GM12878 (cell line): ENCODE data around the gene DCAF11. TPM values are rescaled to one million over a fixed set of nuclear protein-coding genes. Genes with fewer than 3 reads are reported as not detected.

Experiments used
- ATF7 ChIP-seq: fragments of 450-650 bp; IDR thresholded peaks from 2 replicates; pipeline ENCODE4 v1.6.1; 2016; ENCODE audit warnings: low read depth, mild to moderate bottlenecking
- CHD1 ChIP-seq: IDR thresholded peaks from 2 replicates; pipeline ENCODE4 v1.6.1; 2012; ENCODE audit warnings: low read depth, low read length, improper control_type of control experiment
- FOXM1 ChIP-seq: IDR thresholded peaks from 2 replicates; pipeline ENCODE4 v1.6.1; 2012; ENCODE audit warnings: low read depth, mild to moderate bottlenecking, inconsistent platforms, low read length, moderate library complexity
- GABPA ChIP-seq: IDR thresholded peaks from 2 replicates; pipeline ENCODE4 v1.6.1; 2014; ENCODE audit warnings: antibody characterized with exemption, low read depth, mild to moderate bottlenecking, inconsistent platforms
- HDAC2 ChIP-seq: fragments of 200-600 bp; sonication (generic); IDR thresholded peaks from 2 replicates; pipeline ENCODE4 v1.6.1; 2017
- IRF4 ChIP-seq: IDR thresholded peaks from 2 replicates; pipeline ENCODE4 v1.6.1; 2011; ENCODE audit warnings: low read depth, low read length
- KAT2A ChIP-seq: conservative IDR thresholded peaks from 2 replicates; pipeline ENCODE4 v1.6.1; 2011; ENCODE audit warnings: low read depth, low read length; ENCODE audit not compliant: control insufficient read depth
- KDM1A ChIP-seq: fragments of 200-600 bp; sonication (generic); IDR thresholded peaks from 2 replicates; pipeline ENCODE4 v1.6.1; 2016; ENCODE audit warnings: borderline replicate concordance
- KLF5 ChIP-seq: fragments of 450-650 bp; IDR thresholded peaks from 2 replicates; pipeline ENCODE4 v1.6.1; 2014; ENCODE audit warnings: mild to moderate bottlenecking; ENCODE audit not compliant: partially characterized antibody
- MEF2B ChIP-seq: fragments of 450-650 bp; IDR thresholded peaks from 2 replicates; pipeline ENCODE4 v1.6.1; 2018; ENCODE audit warnings: mild to moderate bottlenecking, moderate library complexity; ENCODE audit not compliant: partially characterized antibody, poor library complexity, severe bottlenecking
- MTA3 ChIP-seq: IDR thresholded peaks from 2 replicates; pipeline ENCODE4 v1.6.1; 2012; ENCODE audit warnings: low read length, inconsistent platforms, borderline replicate concordance
- MXI1 ChIP-seq: fragments of 150-350 bp; IDR thresholded peaks from 2 replicates; pipeline ENCODE4 v1.6.1; 2011; ENCODE audit warnings: low read depth, mild to moderate bottlenecking, inconsistent platforms, low read length, improper control_type of control experiment
- NR2C1 ChIP-seq: fragments of 450-650 bp; IDR thresholded peaks from 2 replicates; pipeline ENCODE4 v1.6.1; 2017; ENCODE audit warnings: antibody characterized with exemption, mild to moderate bottlenecking, moderate library complexity
- NR2C2 ChIP-seq: IDR thresholded peaks from 2 replicates; pipeline ENCODE4 v1.6.1; 2011; ENCODE audit warnings: borderline replicate concordance, low read depth; ENCODE audit not compliant: control insufficient read depth, insufficient read length
- NRF1 ChIP-seq: conservative IDR thresholded peaks from 2 replicates; pipeline ENCODE4 v1.6.1; 2011; ENCODE audit warnings: mild to moderate bottlenecking, low read depth, low read length, improper control_type of control experiment
- SMAD5 ChIP-seq: IDR thresholded peaks from 2 replicates; pipeline ENCODE4 v1.6.1; 2016; ENCODE audit warnings: antibody characterized with exemption, low read depth
- SRF ChIP-seq, 2 experiments: IDR thresholded peaks; 2 replicates each; pipeline ENCODE4 v1.6.1; 2011; ENCODE audit warnings: low read depth in 2 of 2, low read length in 2 of 2, mild to moderate bottlenecking in 1 of 2, moderate library complexity in 1 of 2
- ZNF207 ChIP-seq: fragments of 450-650 bp; IDR thresholded peaks from 2 replicates; pipeline ENCODE4 v1.6.1; 2014; ENCODE audit warnings: antibody characterized with exemption, mild to moderate bottlenecking, borderline replicate concordance
- polyA plus RNA-seq, 11 experiments: library from polyadenylated mRNA; depleted of rRNA in 4 of 11; unstranded in 6 of 11; stranded (reverse) in 5 of 11; fragments of >200 nt; fragmentation: Nextera tagmentation in 4 of 11; fragmentation: Illumina TruSeq in 1 of 11; extraction: Ambion mirVana in 4 of 11; extraction: Trizol in 1 of 11; gene quantifications; 1 replicate in 1 of 11; 2 replicates in 10 of 11; pipeline versions ENCODE4 v1.2.1 to v1.2.3, GENCODE V29; 2011 to 2016; ENCODE audit warnings: inconsistent platforms in 2 of 11, missing spikeins in 2 of 11, low read depth in 1 of 11
- total RNA-seq, 4 experiments: library from RNA; depleted of rRNA in 3 of 4; stranded (reverse); fragments of >200 nt in 3 of 4; fragmentation: Illumina TruSeq in 1 of 4; extraction: Trizol in 1 of 4; gene quantifications; 2 replicates each; pipeline versions ENCODE4 v1.2.1 to v1.2.3, GENCODE V29; 2013 to 2021
- TF ChIP-seq, protein P1 (sequence below): fragments of 450-650 bp; formaldehyde crosslinking; IDR thresholded peaks from 2 replicates; pipeline ENCODE4 v1.4.0; 2022; ENCODE audit warnings: mild to moderate bottlenecking, moderate library complexity
- TF ChIP-seq, protein P2 (sequence below): fragments of 450-650 bp; IDR thresholded peaks from 2 replicates; pipeline ENCODE4 v1.6.1; 2017; ENCODE audit warnings: mild to moderate bottlenecking
- TF ChIP-seq, protein P3 (sequence below): fragments of 450-650 bp; IDR thresholded peaks from 2 replicates; pipeline ENCODE4 v1.6.1; 2017; ENCODE audit warnings: mild to moderate bottlenecking, low read depth, inconsistent platforms; ENCODE audit not compliant: poor library complexity, severe bottlenecking

The DCAF11 gene
- total and polyA plus RNA-seq, 10 of the 15 experiments (the other 5 are each of a cell fraction or from before 2014, with no cell fraction given): 13.4 to 91.2 (median 68.7) TPM

DNA sequence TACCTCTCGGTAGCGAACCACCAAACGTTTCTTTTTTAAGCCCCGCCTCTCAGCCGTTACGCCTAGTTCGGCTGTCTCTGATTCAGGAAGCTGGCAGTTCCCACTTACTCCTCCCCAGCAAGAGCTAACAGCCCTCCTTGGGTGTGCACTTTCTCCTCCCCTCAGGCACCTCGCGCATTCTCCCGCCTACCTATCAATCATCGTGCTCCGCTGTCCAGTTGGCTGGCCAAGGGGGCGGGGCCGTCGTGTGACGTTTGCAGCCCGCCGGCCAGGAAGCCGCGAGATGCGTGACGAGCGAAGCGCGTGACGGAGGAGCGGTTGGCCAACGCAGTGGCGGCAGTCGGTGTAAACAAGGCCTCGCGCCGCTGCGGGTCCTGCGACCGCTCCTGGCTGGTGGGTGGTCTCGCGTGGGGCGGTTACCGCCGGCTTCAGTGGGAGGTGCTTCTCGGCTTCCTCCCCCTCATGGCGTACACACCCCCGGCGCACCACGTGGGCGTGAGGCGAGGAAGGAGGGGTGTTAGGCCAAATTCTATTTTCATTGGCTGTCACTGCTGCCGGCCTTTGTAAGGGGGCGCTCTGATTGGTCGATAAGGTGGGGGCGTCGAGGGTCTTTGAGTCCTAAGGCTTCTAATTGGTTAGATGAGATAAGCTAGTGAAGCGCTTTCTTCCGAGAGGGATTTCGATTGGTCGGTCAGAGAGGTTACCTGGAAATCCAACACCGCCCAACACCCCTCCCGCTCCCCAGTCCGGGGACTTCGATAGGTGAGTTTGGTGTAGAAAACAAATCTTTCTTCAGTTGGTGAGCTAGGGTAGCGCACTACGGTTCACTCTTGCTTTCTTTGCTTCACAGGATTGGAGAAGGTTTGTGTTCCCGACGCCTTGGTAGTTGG is at the start of gene DCAF11, which contains the start of gene NRL (continued):
- no peak for TF ChIP-seq FOXM1
- no peak; the same call in none of the 2 replicates for TF ChIP-seq MXI1
- no peak for TF ChIP-seq NR2C2
- TF ChIP-seq, protein P1, sequence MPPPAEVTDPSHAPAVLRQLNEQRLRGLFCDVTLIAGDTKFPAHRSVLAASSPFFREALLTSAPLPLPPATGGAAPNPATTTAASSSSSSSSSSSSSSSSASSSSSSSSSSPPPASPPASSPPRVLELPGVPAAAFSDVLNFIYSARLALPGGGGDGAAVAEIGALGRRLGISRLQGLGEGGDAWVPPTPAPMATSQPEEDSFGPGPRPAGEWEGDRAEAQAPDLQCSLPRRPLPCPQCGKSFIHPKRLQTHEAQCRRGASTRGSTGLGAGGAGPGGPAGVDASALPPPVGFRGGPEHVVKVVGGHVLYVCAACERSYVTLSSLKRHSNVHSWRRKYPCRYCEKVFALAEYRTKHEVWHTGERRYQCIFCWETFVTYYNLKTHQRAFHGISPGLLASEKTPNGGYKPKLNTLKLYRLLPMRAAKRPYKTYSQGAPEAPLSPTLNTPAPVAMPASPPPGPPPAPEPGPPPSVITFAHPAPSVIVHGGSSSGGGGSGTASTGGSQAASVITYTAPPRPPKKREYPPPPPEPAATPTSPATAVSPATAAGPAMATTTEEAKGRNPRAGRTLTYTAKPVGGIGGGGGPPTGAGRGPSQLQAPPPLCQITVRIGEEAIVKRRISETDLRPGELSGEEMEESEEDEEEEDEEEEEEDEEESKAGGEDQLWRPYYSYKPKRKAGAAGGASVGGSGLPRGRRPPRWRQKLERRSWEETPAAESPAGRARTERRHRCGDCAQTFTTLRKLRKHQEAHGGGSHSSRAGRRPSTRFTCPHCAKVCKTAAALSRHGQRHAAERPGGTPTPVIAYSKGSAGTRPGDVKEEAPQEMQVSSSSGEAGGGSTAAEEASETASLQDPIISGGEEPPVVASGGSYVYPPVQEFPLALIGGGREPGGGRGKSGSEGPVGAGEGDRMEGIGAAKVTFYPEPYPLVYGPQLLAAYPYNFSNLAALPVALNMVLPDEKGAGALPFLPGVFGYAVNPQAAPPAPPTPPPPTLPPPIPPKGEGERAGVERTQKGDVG (CRISPR knock-in tag): no peak
- peak; percentile 68 for TF ChIP-seq NRF1
- TF ChIP-seq, protein P2, sequence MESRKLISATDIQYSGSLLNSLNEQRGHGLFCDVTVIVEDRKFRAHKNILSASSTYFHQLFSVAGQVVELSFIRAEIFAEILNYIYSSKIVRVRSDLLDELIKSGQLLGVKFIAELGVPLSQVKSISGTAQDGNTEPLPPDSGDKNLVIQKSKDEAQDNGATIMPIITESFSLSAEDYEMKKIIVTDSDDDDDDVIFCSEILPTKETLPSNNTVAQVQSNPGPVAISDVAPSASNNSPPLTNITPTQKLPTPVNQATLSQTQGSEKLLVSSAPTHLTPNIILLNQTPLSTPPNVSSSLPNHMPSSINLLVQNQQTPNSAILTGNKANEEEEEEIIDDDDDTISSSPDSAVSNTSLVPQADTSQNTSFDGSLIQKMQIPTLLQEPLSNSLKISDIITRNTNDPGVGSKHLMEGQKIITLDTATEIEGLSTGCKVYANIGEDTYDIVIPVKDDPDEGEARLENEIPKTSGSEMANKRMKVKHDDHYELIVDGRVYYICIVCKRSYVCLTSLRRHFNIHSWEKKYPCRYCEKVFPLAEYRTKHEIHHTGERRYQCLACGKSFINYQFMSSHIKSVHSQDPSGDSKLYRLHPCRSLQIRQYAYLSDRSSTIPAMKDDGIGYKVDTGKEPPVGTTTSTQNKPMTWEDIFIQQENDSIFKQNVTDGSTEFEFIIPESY: peak; percentile 15; the same call in 1 of the 2 replicates
- no peak for TF ChIP-seq MEF2B
- no peak for TF ChIP-seq KAT2A
- TF ChIP-seq ATF7: no peak; the same call in 1 of the 2 replicates
- TF ChIP-seq, protein P3, sequence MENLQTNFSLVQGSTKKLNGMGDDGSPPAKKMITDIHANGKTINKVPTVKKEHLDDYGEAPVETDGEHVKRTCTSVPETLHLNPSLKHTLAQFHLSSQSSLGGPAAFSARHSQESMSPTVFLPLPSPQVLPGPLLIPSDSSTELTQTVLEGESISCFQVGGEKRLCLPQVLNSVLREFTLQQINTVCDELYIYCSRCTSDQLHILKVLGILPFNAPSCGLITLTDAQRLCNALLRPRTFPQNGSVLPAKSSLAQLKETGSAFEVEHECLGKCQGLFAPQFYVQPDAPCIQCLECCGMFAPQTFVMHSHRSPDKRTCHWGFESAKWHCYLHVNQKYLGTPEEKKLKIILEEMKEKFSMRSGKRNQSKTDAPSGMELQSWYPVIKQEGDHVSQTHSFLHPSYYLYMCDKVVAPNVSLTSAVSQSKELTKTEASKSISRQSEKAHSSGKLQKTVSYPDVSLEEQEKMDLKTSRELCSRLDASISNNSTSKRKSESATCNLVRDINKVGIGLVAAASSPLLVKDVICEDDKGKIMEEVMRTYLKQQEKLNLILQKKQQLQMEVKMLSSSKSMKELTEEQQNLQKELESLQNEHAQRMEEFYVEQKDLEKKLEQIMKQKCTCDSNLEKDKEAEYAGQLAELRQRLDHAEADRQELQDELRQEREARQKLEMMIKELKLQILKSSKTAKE: peak; percentile 61
- TF ChIP-seq KDM1A: no peak
- TF ChIP-seq NR2C1: peak; percentile 65
- TF ChIP-seq SRF (IDR thresholded peaks at IDR 0.05; ENCODE audit: low read depth in 2 of 2, low read length in 2 of 2): peak in 1 of 2 experiments; percentile 33; a peak in 1 of 4 replicates
- peak; percentile 8; the same call in 1 of the 2 replicates for TF ChIP-seq ZNF207
- TF ChIP-seq HDAC2: no peak
- peak; percentile 91 for TF ChIP-seq KLF5
- TF ChIP-seq GABPA: no peak
- no peak for TF ChIP-seq IRF4
- TF ChIP-seq MTA3: no peak
- peak; percentile 32; the same call in 1 of the 2 replicates for TF ChIP-seq SMAD5
- no peak for TF ChIP-seq CHD1
